HPDE6-E6E7 (cell line): ENCODE results near the gene HOXD3.

ENCODE experiments used
- DNase-seq: peaks from one replicate; pipeline ENCODE4 v3.0.0; 2011; ENCODE audit warnings: missing footprints; ENCODE audit errors: extremely low spot score

Gene HOXD3

DNA sequence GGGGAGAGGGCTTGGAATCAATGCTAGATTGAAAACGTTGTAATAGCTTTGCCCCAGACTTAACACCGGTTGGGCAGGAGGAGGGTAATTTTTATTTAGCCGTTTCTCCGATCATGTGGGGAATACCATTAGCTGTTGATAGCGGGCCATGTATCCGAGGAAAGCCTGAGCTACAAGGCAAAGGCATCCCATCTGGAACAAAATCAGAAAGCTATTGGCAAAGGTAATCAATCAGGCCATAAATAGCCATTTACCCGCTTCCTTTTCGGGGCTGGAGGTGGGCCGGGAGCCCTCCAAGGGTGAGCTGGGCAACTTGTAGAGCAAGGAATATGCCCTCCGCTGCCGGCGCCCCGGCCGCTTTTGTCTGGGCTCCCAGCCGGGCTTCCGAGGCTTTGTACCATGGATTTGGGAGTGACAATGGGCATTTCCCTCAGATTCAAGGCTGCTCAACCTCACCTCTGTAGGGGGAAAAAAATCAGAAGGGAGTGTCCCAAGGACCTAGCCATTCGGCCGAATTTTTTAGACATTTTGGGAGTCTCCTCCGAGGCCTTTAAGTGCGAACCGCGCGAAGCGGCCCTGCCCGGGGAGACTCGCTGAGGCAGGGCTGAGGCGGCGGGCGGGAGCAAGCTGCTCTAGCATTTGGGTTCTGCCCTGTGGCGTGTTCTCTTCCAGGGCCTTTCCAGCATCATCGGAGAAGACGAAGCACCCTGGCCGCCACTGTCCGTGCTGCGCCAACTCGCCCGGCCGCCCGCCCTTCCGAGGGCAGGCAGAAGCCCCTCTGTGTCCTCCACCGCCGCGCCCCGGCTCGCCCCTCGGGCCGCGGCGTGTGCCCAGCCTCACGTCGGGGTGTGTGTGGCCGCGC lies 35.7 kb upstream of the HOXD3 start:
- no peak for DNase-seq

DNA sequence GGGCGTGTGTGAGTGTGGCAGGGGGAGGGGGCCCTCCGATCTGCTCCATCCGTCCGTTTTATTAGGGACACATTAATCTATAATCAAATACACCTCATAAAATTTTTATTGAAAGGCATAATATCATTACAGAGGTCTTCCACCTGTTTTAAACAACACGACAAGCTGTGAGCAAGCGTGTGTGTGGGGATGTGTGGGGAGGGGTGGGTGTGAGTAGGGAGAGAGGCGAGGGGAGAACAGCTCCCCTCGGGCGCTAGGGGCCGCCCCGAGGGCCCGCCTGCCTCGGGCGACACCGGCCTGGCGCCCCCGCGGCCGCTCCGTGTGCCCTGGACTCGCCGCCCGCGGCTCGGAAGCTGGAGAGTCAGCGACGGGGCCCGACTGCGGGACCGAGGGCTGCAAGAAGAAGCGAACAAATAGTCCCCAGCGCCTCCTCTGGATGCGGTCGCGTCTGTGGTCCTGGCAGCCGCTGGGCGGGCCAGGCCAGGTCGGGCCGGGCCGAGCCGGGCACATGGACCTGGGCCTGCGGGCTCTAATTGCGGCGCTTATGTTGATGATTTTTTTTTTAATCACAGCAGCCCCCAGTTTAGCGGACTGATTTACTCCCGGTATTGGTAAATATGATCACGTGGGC lies 34.9 kb upstream of the HOXD3 start:
- no peak for DNase-seq

DNA sequence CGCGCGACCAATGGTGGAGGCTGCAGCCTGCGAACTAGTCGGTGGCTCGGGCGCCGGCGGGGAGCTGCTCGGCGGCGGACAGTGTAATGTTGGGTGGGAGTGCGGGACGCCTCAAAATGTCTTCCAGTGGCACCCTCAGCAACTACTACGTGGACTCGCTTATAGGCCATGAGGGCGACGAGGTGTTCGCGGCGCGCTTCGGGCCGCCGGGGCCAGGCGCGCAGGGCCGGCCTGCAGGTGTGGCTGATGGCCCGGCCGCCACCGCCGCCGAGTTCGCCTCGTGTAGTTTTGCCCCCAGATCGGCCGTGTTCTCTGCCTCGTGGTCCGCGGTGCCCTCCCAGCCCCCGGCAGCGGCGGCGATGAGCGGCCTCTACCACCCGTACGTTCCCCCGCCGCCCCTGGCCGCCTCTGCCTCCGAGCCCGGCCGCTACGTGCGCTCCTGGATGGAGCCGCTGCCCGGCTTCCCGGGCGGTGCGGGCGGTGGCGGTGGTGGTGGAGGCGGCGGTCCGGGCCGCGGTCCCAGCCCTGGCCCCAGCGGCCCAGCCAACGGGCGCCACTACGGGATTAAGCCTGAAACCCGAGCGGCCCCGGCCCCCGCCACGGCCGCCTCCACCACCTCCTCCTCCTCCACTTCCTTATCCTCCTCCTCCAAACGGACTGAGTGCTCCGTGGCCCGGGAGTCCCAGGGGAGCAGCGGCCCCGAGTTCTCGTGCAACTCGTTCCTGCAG lies 34.3 kb upstream of the HOXD3 start, which contains the start of gene HOXD9:
HOXD9 (plus strand) TSS at position 37 of the 728 bp plus-strand sequence; CDS start at position 87, 50 bp downstream.
- no peak for DNase-seq

DNA sequence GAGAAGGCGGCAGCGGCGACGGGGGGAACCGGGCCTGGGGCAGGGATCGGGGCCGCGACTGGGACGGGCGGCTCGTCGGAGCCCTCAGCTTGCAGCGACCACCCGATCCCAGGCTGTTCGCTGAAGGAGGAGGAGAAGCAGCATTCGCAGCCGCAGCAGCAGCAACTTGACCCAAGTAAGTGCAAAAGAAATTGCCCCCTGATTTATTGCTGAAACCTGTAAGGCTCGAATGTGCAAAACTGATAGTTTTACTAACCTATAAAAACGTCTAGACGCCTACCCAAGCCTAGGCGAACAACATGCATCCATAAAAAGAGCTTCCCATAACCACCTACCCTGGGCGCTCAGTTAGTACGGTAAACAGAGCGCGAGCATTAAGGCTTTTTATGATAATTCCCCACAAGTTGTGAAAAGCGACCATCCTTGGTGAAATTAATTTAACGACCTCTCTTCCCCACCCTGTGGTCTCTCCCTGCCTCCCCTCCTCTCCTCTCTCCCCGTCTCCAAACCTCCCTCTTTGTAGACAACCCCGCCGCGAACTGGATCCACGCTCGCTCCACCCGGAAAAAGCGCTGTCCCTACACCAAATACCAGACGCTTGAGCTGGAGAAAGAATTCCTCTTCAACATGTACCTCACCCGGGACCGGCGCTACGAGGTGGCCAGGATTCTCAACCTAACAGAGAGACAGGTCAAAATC lies 33.5 kb upstream of the HOXD3 start:
- no peak for DNase-seq

DNA sequence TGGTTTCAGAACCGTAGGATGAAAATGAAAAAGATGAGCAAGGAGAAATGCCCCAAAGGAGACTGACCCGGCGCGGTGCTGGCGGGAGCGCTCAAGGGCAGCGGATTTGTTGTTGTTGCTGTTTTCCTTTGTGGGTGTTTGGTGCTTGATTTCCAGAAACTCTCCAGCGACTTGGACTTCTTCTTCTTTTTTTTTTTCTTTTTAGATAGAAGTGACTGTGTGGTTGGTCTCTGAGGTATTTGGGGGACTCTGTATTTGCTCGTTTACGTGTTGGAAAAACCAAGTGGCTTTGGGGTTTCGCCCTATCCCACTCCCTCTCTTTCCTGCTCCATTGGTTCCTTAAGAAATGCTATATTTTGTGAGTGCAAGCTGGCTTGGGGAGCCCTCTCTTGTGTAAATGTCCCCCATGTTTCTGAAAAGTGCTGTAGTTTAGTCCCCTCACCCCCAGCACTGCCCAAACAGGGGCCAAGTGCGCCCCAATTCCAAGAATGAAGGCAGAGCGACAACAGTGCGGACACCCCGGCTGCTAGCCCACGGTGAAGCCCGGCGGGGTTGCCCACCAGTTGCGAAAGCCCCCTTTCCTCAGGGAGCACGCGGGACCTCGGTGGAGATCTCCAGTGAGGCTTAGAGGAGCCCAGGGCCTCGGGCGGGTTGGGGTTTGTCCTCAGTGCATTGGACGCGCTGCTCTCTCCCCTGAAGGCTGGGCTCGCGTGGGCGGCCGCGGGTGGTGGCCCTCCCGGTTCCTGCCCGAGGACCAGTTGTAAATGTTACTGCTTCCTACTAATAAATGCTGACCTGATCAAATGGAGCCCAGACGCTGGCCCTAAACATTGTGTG lies 32.8 kb upstream of the HOXD3 start:
- no peak for DNase-seq

DNA sequence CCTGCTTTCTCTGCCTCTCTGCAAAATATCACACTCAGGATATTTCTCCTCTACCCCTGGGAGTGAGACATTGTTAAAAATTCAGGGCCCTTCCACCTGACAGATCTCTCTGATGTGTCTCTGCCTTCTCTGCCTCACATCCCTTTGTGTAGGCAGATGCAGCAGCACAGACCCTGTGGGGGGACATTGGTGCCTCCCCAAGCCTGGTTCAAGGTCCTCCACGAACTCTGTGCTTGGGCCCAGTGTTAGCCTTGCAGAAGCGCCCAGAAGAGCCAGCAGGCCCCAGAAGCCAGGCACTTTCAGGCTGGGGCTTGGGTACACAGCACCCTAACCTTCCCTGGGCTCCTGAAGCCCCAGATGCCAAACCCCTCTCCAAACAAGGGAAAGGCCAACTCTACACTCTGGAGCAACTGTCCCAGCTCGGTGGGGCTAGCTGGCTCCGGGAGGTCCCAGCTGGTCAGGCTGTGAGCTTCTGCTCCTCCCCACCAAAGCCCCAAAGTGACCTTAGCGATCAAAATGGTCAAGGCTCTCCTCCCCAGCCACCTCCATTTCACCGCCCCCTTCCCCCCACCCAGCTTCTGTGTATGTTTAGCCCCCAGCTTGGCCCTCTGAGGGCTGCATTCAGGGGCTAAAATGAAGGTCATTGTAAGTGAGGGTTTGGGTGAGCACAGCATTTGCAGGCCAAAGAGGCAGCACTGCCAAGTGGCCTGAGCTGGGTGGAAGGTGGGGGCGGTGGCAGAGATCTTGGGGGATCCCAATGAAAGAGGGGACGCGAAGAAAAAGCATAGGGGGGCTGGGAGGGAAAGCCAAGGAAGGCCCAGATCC lies 31.9 kb upstream of the HOXD3 start:
- DNase-seq = no peak

DNA sequence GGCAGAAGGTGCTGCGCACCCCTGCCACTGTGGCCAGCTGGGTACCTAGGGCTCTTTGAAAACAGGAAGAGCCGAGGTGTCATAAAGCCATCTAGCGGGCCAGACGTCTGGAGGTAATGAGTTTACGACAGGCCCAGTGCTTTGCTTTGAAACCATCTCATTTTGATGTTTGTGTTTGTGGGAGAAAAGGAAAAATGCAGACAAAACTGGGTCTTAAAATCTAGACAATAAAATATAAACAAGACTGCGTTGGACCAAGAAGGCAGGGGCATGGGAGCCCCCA lies 31.4 kb upstream of the HOXD3 start:
- no peak for DNase-seq

DNA sequence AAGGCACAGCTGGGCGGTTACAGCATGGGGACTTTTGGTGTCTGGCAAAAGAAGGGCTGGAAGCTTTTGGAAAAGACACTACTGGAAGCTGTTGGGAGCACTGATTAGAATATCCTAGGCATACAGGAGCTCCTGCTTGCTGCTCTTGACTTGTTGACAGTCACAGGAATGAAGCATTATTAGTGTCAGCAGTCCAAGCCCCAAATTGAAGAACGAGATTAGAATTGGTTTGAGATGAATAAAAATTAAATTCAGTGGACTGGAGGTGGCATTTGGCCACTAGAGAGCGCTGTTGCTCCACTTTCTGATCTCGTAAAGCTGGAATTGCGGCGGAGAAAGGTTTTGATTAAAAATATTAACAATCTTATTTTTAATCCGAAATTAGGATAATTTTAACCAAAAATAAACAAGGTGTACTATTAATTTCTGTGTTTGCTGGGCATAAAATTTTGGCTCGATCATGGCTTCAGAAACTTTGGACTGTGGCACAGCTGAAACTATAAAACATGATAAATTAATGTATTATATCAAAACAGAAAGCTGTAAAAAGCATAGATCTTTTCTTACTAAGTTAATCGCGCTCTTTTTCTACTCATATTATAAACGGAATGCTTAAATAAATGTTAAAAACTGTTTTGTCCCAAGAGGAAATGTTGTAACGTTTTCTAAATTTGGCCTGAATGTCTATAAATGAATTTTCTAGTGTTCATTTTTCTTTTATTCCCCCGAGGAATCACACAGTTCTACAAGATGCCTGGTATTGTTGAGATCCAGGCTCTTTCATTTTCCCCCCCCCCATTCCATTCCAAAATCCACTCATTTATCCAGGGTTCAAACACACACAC lies 30.0 kb upstream of the HOXD3 start:
- DNase-seq = no peak

DNA sequence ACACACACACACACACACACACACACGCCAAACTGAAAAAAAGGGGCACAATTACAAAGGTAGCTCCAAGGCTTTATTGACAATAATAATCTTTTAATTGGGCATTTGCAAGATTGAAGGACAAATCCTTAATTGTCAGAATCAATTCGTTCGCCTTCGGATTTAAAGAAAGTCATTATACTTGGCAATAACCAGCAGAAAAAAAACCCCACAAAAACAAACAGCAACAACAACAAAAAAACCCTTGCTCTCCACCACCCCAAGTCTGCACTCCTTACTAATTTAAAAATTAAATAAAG lies 29.4 kb upstream of the HOXD3 start:
- no peak for DNase-seq

DNA sequence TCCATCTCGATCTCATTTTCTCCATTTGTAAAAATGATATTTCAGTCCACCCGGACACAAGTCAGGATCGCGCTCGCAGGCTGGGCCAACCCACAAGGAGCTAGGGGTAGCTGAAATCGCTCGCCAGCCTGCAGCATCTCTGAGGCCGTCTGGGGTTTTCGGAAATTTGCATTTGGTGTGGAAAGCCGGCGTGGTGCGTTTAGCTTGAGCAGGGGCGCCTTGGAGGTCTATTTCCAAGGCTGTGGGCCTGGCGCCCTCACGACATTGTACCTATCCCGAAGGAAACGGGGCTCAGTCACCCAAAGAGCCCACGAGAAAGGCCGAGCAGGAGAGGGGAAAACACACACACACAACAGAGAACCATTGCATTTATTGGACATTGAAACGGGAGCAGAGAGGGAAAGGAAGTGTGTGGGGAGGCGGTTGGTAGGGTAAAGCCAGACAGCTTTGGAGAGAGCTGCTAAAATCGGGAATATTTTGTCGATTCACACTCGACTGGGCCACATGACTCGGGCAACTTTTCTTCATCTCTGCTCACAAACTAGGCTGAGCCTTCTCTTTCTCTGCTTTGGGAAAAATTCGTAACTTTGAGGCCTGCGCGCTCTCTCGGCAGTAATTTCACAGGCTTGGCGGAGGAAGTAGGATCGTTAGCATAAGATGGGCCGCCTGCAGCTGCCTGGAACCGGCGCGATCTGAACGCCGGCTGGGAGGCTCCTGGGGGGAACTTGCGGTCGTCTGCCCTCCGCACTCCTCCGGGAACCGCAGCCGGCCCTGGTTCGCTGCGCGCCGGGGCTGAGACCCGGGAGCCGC lies 28.7 kb upstream of the HOXD3 start:
- no peak for DNase-seq

DNA sequence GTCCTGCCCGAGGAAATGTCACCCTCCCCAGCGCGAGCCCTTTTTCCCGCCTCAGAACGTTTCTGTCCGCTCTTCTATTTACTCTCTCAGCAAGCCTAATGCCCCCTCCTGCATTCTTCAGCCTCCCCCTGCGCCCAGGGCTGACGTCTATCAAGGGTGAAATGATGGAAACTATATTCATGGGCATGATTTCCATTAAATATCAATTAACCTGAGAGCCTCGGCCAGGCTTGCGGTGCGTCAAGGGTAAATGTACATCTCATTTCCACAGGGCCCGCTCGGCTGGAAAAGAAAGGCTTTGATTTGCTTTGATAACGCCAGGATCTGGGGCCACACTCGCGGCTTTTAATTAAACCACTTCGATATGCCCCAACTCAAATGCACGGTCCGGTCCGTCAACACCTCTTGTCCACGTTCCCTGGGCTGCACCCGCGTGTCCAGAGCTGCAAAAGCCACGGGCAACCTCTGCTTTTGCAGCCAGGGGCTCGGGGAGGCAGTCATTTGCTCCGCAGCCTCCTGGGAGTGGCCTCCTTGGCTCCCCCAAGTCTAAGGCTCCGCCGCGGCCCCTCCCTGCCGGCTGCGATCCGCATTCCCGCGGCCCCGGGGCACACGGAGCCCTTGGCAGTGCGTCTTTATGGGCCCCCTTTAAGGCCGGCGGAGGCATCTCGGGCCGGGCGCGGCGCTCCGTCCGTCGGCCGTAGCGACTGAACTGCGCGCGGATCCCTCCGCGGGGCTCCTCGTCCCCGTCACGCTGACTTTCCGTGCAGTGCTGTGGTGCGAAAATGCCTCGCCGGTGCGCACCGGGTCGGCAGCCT lies 27.9 kb upstream of the HOXD3 start, which contains the start of gene HOXD8:
HOXD8 (plus strand) TSS at position 724 of the 815 bp plus-strand sequence. CDS start 662 bp downstream, outside the sequence.
- DNase-seq = no peak

DNA sequence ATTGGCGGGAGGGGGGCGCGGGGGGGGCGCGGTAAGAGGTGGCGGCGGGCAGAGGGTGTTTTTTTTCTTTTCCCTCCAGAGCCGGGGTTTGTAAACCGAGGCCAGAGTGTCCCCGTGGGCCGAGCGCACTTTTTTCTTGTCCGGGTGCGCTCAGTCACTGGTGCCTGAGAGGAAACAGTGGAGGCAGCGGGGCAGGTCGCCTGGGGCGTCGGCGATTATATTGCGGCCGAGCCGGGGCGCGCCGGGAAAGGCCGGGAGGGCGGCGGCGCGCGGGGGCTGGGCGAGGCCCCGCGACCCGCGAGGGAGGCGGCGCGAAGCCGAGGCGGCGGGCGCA lies 27.3 kb upstream of the HOXD3 start:
- no peak for DNase-seq

DNA sequence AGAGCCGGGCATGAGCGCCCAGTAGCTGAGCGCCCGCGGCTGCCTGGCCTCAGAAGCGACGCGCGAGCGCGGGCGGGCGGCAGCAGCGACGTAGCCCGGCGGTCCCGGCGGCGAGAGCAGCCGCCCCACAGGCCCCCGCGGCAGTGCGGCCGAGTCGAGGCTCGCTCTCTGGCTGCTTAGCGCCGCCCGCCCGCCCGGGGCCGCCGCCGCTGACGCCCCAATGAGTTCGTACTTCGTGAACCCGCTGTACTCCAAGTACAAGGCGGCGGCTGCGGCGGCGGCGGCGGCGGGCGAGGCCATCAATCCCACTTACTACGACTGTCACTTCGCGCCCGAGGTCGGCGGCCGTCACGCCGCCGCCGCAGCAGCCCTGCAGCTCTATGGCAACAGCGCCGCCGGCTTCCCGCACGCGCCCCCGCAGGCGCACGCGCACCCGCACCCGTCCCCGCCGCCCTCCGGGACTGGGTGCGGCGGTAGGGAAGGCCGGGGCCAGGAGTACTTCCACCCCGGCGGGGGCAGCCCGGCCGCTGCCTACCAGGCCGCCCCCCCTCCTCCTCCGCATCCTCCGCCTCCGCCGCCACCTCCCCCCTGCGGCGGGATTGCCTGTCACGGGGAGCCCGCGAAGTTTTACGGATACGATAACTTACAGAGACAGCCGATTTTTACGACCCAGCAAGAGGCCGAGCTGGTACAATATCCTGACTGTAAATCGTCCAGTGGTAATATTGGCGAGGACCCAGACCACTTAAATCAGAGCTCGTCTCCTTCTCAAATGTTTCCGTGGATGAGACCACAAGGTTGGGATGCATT lies 26.8 kb upstream of the HOXD3 start:
- no peak for DNase-seq

DNA sequence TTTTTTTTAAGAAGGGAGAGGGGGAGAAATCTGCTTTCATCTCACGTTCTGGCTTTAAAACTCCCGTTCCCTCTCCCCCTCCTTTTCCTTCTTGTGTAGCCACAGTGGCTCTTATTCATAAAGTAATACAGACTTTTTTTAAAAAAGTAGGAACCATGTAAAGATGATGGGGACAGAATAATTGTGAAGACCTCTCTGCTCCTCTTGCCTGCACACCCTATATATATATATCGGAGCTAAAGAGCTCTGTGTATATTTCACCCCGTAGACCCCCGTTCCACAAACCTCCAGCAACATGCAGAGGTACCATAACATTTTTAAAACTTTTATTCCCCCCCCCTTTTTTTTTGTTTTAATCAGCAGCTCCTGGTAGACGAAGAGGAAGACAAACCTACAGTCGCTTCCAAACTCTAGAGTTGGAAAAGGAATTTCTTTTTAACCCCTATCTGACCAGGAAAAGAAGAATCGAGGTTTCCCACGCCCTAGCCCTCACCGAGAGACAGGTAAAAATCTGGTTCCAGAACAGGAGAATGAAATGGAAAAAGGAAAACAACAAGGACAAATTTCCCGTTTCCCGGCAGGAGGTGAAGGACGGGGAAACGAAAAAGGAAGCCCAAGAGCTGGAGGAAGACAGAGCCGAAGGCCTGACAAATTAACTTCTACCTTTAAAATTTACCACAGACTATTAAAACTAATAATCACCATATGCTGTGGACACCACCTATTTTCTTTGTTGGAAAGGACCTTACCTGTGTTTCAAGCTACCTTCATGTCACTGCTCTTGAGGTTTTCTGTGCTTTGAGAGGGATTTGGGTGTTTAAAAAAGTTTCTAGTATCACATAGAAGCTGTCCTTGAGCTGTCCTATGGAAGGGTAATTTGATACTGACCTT lies 25.9 kb upstream of the HOXD3 start:
- no peak for DNase-seq

DNA sequence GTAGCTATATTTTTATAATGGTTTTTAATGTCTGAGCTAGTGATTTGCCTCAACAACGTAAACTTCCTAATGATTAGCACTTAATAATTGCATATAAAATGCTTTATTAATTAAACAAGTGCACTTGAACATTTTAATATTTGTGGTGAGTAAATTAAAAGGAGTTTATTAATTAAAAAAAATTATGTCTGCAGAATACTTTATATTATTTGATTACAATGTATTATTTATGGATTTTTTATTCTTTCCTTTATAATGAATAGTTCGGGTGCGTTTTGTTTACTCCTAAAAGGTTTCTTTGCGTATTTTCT lies 25.3 kb upstream of the HOXD3 start:
- no peak for DNase-seq
